Gastrocnemius medialis (tissue), 4 donors: ENCODE data around the gene ZNF718.

Experiments
- POLR2A ChIP-seq, 2 donors: fragments of 450-650 bp; IDR thresholded peaks; one replicate each; pipeline ENCODE4 v1.6.1; 2017; ENCODE audit warnings: antibody characterized with exemption in 2 of 2, mild to moderate bottlenecking in 2 of 2, moderate library complexity in 2 of 2
- TF ChIP-seq, protein P1 (sequence below), 5 experiments: fragments of 450-650 bp in 3 of 5; fragments of 200-600 bp in 2 of 5; sonication (generic) in 2 of 5; IDR thresholded peaks in 4 of 5; conservative IDR thresholded peaks in 1 of 5; 1 replicate in 4 of 5; 2 replicates in 1 of 5; pipeline ENCODE4 v1.5.1; 2016 to 2019; ENCODE audit warnings: antibody characterized with exemption in 5 of 5, mild to moderate bottlenecking in 3 of 5, moderate library complexity in 3 of 5

DNA sequence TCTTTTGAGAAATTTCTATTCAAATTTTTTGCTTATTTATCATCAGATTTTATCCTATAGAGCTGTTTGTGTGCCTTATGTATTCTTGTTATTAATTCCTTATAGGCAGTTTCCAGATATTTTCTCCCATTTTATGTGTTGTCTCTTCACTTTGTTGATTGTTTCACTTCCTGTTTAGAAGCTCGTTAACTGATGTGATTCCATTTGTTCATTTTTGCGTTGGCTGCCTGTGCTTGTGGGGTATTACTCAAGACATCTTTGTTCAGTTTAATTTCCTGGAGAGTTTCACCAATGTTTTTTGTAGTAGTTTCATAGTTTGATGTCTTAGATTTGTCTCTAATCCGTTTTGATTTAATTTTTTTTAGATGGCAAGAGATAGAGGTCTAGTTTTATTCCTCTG lies 14.6 kb downstream of the ZNF718 start:
- TF ChIP-seq, protein P1, sequence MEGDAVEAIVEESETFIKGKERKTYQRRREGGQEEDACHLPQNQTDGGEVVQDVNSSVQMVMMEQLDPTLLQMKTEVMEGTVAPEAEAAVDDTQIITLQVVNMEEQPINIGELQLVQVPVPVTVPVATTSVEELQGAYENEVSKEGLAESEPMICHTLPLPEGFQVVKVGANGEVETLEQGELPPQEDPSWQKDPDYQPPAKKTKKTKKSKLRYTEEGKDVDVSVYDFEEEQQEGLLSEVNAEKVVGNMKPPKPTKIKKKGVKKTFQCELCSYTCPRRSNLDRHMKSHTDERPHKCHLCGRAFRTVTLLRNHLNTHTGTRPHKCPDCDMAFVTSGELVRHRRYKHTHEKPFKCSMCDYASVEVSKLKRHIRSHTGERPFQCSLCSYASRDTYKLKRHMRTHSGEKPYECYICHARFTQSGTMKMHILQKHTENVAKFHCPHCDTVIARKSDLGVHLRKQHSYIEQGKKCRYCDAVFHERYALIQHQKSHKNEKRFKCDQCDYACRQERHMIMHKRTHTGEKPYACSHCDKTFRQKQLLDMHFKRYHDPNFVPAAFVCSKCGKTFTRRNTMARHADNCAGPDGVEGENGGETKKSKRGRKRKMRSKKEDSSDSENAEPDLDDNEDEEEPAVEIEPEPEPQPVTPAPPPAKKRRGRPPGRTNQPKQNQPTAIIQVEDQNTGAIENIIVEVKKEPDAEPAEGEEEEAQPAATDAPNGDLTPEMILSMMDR (IDR thresholded peaks at IDR 0.05 in 4 of 5, conservative IDR thresholded peaks at IDR 0.05 in 1 of 5) = no peak
- no peak for TF ChIP-seq POLR2A (IDR thresholded peaks at IDR 0.05)
